CD4-positive, alpha-beta memory T cell (primary cell): ENCODE measurements around the gene TIMM23. TPM values are rescaled to one million over a fixed set of nuclear protein-coding genes. Genes with fewer than 3 reads are reported as not detected.
A peak's percentile ranks its signal among the peaks of the same experiment; 100 is the strongest.

Source experiments
- CTCF ChIA-PET: fragments of 350-600 bp; sonication (Branson Sonifier 250); formaldehyde crosslinking; loops from one replicate; lab custom pipeline; 2021; ENCODE audit warnings: inconsistent platforms; ENCODE audit not compliant: partially characterized antibody; lab: Charles Lee
- POLR2A ChIA-PET: fragments of 350-600 bp; sonication (Branson Sonifier 250); formaldehyde crosslinking; loops from one replicate; lab custom pipeline; 2021; ENCODE audit not compliant: partially characterized antibody; lab: Charles Lee
- DNase-seq, 5 donors: peaks; one replicate each; pipeline versions ENCODE4 v3.0.0 to v3.0.0-alpha.2; 2020 to 2022; ENCODE audit warnings: mixed read lengths in 1 of 5
- H3K27ac ChIP-seq: one replicate; pipeline ENCODE4 v1.7.0; 2013; ENCODE audit warnings: low read depth, low read length
- H3K27me3 ChIP-seq: 2 replicates; pipeline ENCODE4 v1.7.0; 2013; ENCODE audit warnings: mild to moderate bottlenecking, low read length, moderate library complexity; ENCODE audit not compliant: insufficient read depth
- H3K36me3 ChIP-seq: 2 replicates; pipeline ENCODE4 v1.7.0; 2013; ENCODE audit warnings: mild to moderate bottlenecking, low read length, moderate library complexity; ENCODE audit not compliant: insufficient read depth
- H3K4me1 ChIP-seq: 2 replicates; pipeline ENCODE4 v1.7.0; 2013; ENCODE audit warnings: mild to moderate bottlenecking, low read length, moderate library complexity; ENCODE audit not compliant: insufficient read depth
- H3K4me3 ChIP-seq, 2 donors: one replicate each; pipeline ENCODE4 v1.7.0; 2013; ENCODE audit warnings: low read length in 2 of 2, mild to moderate bottlenecking in 1 of 2
- H3K9me3 ChIP-seq, 2 donors: one replicate each; pipeline ENCODE4 v1.7.0; 2013; ENCODE audit warnings: low read length in 2 of 2, control low read depth in 1 of 2; ENCODE audit not compliant: control insufficient read depth in 1 of 2
- H3K27ac Mint-ChIP-seq, 7 donors: one replicate each; pipeline ENCODE4 v1.8.0; 2020 to 2021; ENCODE audit warnings: mixed read lengths in 7 of 7, mild to moderate bottlenecking in 6 of 7, inconsistent platforms in 3 of 7, moderate library complexity in 3 of 7
- H3K27me3 Mint-ChIP-seq, 2 donors: one replicate each; pipeline ENCODE4 v1.8.0; 2020 to 2021; ENCODE audit warnings: mixed read lengths in 2 of 2
- H3K36me3 Mint-ChIP-seq, 2 donors: one replicate each; pipeline ENCODE4 v1.8.0; 2020 to 2021; ENCODE audit warnings: mixed read lengths in 2 of 2, inconsistent platforms in 1 of 2, mild to moderate bottlenecking in 1 of 2
- H3K4me1 Mint-ChIP-seq, 4 donors: one replicate each; pipeline ENCODE4 v1.8.0; 2020 to 2021; ENCODE audit warnings: mixed read lengths in 4 of 4, mild to moderate bottlenecking in 1 of 4
- H3K4me3 Mint-ChIP-seq, 8 donors: one replicate each; pipeline ENCODE4 v1.8.0; 2020 to 2021; ENCODE audit warnings: mixed read lengths in 8 of 8, mild to moderate bottlenecking in 7 of 8, moderate library complexity in 6 of 8, inconsistent platforms in 3 of 8
- H3K9me3 Mint-ChIP-seq, 8 donors: one replicate each; pipeline ENCODE4 v1.8.0; 2020 to 2021; ENCODE audit warnings: mixed read lengths in 8 of 8, mild to moderate bottlenecking in 5 of 8, inconsistent platforms in 3 of 8, moderate library complexity in 1 of 8
- intact Hi-C: fragments of 100-400 bp; cut with micrococcal nuclease; formaldehyde crosslinking; loops from one replicate; pipeline ENCODE4 v1.15.1; 2023
- polyA plus RNA-seq, 2 donors: library from polyadenylated mRNA; unstranded; fragments of 300-500 nt; fragmentation: Illumina TruSeq; gene quantifications; one replicate each; pipeline ENCODE4 v1.2.3, GENCODE V29; 2021
- total RNA-seq, 2 experiments: library from RNA; stranded (reverse); gene quantifications; one replicate each; pipeline ENCODE4 v1.2.3, GENCODE V29; 2021

Gene TIMM23
- total and polyA plus RNA-seq, 4 experiments from 2014 or later: 25.0 to 66.6 (median 44.1) TPM

GRCh38 chr10:46028584-46029460 lies 56.5 kb downstream of the TIMM23 start:
- DNase-seq: peak; percentile 49 to 70 (median 56)
- intact Hi-C loops: loop anchor here (2.0 to 10.0 kb wide), 4 partner anchors 46 to 792 kb away; partner anchors contain the start of gene ZFAND4
- Histone ChIP-seq H3K36me3 (peaks cover 5% of the 10 kb centered on the region), H3K4me1 (peaks cover 64% of the 10 kb centered on the region), H3K27me3 (no peaks in the 10 kb centered on the region), H3K9me3 (no peaks in the 10 kb centered on the region), H3K27ac (peak overlapping the region; percentile 91), H3K4me3 (peak overlapping the region; percentile 55 to 92)
- peaks cover 43 to 70% (median 59%) of the 10 kb centered on the region in 4 donors for H3K4me1 Mint-ChIP-seq
- peak overlapping the region; percentile 87 to 99 (median 98) for H3K27ac Mint-ChIP-seq
- ChIA-PET CTCF (interaction anchor here (0.6 to 4.9 kb wide), 26 partner anchors 9 to 797 kb away, joined by 3 to 57 read pairs (median 3); no protein-coding TSS in a partner anchor), POLR2A (interaction anchor here (1.2 to 2.4 kb wide), 7 partner anchors 8 to 240 kb away, joined by 4 to 13 read pairs (median 6); no protein-coding TSS in a partner anchor)
- H3K27me3 Mint-ChIP-seq: peaks cover 0 to under 1% of the 10 kb centered on the region in 2 donors
- H3K9me3 Mint-ChIP-seq: no peaks in the 10 kb centered on the region
- H3K4me3 Mint-ChIP-seq: peak overlapping the region; percentile 93 to 100 (median 97)
- peaks cover 3 to 17% of the 10 kb centered on the region in 2 donors for H3K36me3 Mint-ChIP-seq

GRCh38 chr10:46029461-46030030 lies 57.3 kb downstream of the TIMM23 start:
- CTCF ChIA-PET: interaction anchor here (0.7 to 4.9 kb wide), 21 partner anchors 8 to 780 kb away, joined by 3 to 57 read pairs (median 3); no protein-coding TSS in a partner anchor
- no peaks in the 10 kb centered on the region for H3K9me3 ChIP-seq
- peak overlapping the region; percentile 91 for H3K27ac ChIP-seq
- Mint-ChIP-seq H3K4me3 (peak overlapping the region; percentile 93 to 100 (median 97)), H3K36me3 (peaks cover 3 to 17% of the 10 kb centered on the region in 2 donors), H3K27ac (peak overlapping the region; percentile 96 to 99 (median 98)), H3K27me3 (peaks cover 0 to 1% of the 10 kb centered on the region in 2 donors), H3K9me3 (no peaks in the 10 kb centered on the region), H3K4me1 (peaks cover 38 to 63% (median 53%) of the 10 kb centered on the region in 4 donors)
- peak overlapping the region; percentile 55 to 92 for H3K4me3 ChIP-seq
- intact Hi-C loops: loop anchor here (2.0 to 10.0 kb wide), 6 partner anchors 47 to 792 kb away; partner anchors contain the start of gene ZFAND4
- H3K36me3 ChIP-seq: peaks cover 5% of the 10 kb centered on the region
- POLR2A ChIA-PET: interaction anchor here (1.2 to 2.4 kb wide), 7 partner anchors 9 to 239 kb away, joined by 4 to 13 read pairs (median 6); no protein-coding TSS in a partner anchor
- DNase-seq: no peak
- H3K4me1 ChIP-seq: peaks cover 57% of the 10 kb centered on the region
- no peaks in the 10 kb centered on the region for H3K27me3 ChIP-seq

- H3K27ac Mint-ChIP-seq: peak within 1 kb of the TSS; percentile 96 to 99 (median 98)
- H3K36me3 Mint-ChIP-seq: peaks cover 3 to 17% of the 10 kb centered on the region in 2 donors
- Histone ChIP-seq H3K4me3 (peak within 1 kb of the TSS; percentile 55 to 92), H3K4me1 (peaks cover 50% of the 10 kb centered on the region), H3K36me3 (peaks cover 5% of the 10 kb centered on the region), H3K9me3 (no peaks in the 10 kb centered on the region), H3K27me3 (no peaks in the 10 kb centered on the region), H3K27ac (peak within 1 kb of the TSS; percentile 91)
- ChIA-PET POLR2A (interaction anchor here (1.2 to 2.4 kb wide), 6 partner anchors 10 to 239 kb away, joined by 5 to 13 read pairs (median 7); no protein-coding TSS in a partner anchor), CTCF (interaction anchor here (1.0 to 4.9 kb wide), 14 partner anchors 12 to 780 kb away, joined by 3 to 57 read pairs (median 4); no protein-coding TSS in a partner anchor)
- H3K27me3 Mint-ChIP-seq: peaks cover 0 to 5% of the 10 kb centered on the region in 2 donors
- H3K4me3 Mint-ChIP-seq: peak within 1 kb of the TSS; percentile 93 to 100 (median 97)
- DNase-seq: peak; percentile 93 to 97 (median 95)
- H3K4me1 Mint-ChIP-seq: peaks cover 33 to 55% (median 47%) of the 10 kb centered on the region in 4 donors
- intact Hi-C loops: loop anchor here (5.0 to 10.0 kb wide), 2 partner anchors 77 to 234 kb away; no protein-coding TSS in a partner anchor
- H3K9me3 Mint-ChIP-seq: no peaks in the 10 kb centered on the region
These were observed 58.0 kb downstream of the TIMM23 start, which contains the start of gene NCOA4 for GRCh38 chr10:46030091-46030937. NCOA4 (minus strand) TSS chr10:46030623; CDS start chr10:46016680, 13,943 bp downstream.

GRCh38 chr10:46031648-46032532 lies 59.6 kb downstream of the TIMM23 start:
- Mint-ChIP-seq H3K27me3 (peaks cover 0 to 7% of the 10 kb centered on the region in 2 donors), H3K9me3 (no peaks in the 10 kb centered on the region), H3K27ac (peak overlapping the region in 5 of 7 donors; percentile 2 to 68 (median 58)), H3K4me3 (peak overlapping the region in 7 of 8 donors; percentile 6 to 70 (median 35)), H3K36me3 (peaks cover 3 to 13% of the 10 kb centered on the region in 2 donors), H3K4me1 (peaks cover 25 to 40% (median 33%) of the 10 kb centered on the region in 4 donors)
- peaks cover 34% of the 10 kb centered on the region for H3K4me1 ChIP-seq
- DNase-seq: no peak
- intact Hi-C loops: loop anchor here (5.0 to 10.0 kb wide), 2 partner anchors 75 to 233 kb away; no protein-coding TSS in a partner anchor
- H3K36me3 ChIP-seq: peaks cover 5% of the 10 kb centered on the region
- no peak overlapping the region for H3K27ac ChIP-seq
- ChIA-PET POLR2A (interaction anchor here (0.7 to 1.6 kb wide), 2 partner anchors 14 to 61 kb away, joined by 3 to 5 read pairs; no protein-coding TSS in a partner anchor), CTCF (interaction anchor here (0.7 to 2.4 kb wide), 9 partner anchors 8 to 1671 kb away, joined by 3 to 10 read pairs (median 3); no protein-coding TSS in a partner anchor)
- H3K4me3 ChIP-seq: no peak overlapping the region
- no peaks in the 10 kb centered on the region for H3K9me3 ChIP-seq
- H3K27me3 ChIP-seq: no peaks in the 10 kb centered on the region

GRCh38 chr10:46033602-46034011 lies 61.3 kb downstream of the TIMM23 start:
- Mint-ChIP-seq H3K4me1 (peaks cover 13 to 22% (median 18%) of the 10 kb centered on the region in 4 donors), H3K27me3 (peaks cover 0 to 7% of the 10 kb centered on the region in 2 donors), H3K4me3 (no peak overlapping the region), H3K9me3 (no peaks in the 10 kb centered on the region), H3K36me3 (peaks cover 0 to 11% of the 10 kb centered on the region in 2 donors), H3K27ac (no peak overlapping the region)
- H3K9me3 ChIP-seq: no peaks in the 10 kb centered on the region
- no peak overlapping the region for H3K4me3 ChIP-seq
- H3K4me1 ChIP-seq: peaks cover 17% of the 10 kb centered on the region
- no peak overlapping the region for H3K27ac ChIP-seq
- no peaks in the 10 kb centered on the region for H3K36me3 ChIP-seq
- intact Hi-C loops: loop anchor here (5.0 to 10.0 kb wide), 2 partner anchors 74 to 231 kb away; no protein-coding TSS in a partner anchor
- DNase-seq: no peak
- no peaks in the 10 kb centered on the region for H3K27me3 ChIP-seq
- CTCF ChIA-PET: interaction anchor here (0.8 to 1.2 kb wide), 2 partner anchors 9 to 47 kb away, joined by 3 to 4 read pairs; no protein-coding TSS in a partner anchor
- POLR2A ChIA-PET: interaction anchor here (1.1 kb wide), 1 partner anchor 59 kb away, joined by 3 read pairs; no protein-coding TSS in a partner anchor
